Iris pigment epithelial cell (primary cell): ENCODE results near the gene BAIAP2.

Source experiments
- DNase-seq: peaks from one replicate; pipeline ENCODE4 v3.0.0-alpha.2; 2011; ENCODE audit warnings: low read depth

BAIAP2 gene

DNA sequence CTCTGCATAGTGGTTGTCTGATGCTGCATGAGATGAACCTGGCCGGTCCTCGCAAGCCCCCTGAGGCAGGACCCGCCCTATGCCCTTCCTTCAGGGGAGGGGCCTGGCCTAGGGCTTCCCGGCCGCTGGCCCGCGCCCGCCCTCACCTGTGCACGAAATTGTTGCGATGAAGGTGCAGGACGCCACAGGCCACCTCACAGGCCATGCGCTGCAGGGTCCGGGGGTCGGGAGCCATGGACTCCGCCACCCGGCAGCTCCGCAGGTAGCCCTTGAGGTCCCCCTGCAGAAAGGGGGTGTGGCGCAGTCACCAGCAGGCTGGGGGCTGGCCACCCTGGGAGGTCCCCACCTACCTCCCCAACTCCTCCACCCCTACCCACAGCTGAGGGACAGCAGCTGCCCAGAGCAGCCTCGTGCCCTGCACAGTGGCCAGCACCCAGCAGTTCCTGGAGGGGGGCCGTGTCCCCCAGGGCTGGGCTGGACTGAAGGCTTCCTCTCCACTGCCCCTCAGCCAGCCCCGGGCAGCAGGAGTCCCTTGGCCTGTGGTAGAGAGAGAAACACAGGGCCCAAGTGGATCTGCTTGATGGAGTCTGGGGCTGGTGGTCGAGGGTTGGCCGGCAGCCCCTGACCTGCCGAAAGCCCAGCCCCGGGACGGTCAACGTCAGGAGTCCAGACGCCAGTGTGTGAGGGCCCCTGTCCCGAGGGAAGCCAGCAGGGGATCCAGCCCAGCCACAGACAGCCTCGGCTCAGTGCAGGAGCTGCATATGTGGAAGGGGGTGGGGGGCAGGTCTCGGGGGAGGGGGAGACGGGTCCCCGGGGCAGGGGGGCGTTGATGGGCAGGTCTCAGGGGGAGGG lies 91.6 kb downstream of the BAIAP2 start:
- DNase-seq = no peak

- no peak for DNase-seq
These were observed 92.1 kb downstream of the BAIAP2 start for GRCh38 chr17:81127133-81127455.

- no peak for DNase-seq
These were observed 92.7 kb downstream of the BAIAP2 start for GRCh38 chr17:81127526-81128177.

DNA sequence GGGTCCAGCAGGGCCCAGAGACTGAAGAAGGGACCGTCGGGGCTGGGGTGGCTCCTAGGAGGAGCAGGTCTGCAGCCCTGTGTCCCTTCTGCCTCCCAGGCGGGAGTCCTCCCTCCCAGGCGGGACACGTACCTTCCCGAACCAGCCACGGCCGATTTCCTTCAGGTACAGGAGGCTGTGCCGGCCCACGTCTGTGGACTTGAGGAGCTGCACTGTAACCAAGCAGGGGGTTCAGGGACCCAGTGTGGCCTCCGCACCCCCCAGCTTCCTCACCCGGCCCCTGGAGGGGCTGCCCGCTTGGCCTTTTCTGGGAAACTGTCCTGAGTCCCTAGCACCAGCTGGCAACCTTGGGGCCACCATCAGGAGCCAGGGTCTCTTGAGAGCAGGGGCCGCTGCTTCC lies 93.4 kb downstream of the BAIAP2 start:
- DNase-seq = no peak

DNA sequence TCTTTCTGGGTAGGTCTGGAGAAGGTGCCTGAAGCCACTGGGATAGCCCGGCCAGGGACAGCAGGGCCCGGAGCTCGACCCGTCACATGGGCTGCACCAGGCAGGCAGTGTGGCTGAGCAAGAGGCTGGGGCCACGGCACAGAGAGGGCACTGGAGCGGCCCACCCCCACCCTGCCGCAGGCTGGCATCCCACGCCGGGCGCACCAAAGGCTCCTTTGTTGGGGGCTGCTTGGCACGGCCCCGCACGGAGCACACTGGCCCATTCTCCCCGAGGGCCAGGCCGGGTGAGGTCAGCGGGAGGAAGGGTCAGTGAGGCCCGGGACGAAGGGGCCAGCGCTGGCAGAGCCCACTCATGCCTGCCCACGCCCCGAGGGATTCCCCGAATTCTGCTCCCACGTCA lies 93.8 kb downstream of the BAIAP2 start:
- no peak for DNase-seq

- no peak for DNase-seq
These were observed 94.3 kb downstream of the BAIAP2 start for GRCh38 chr17:81129289-81129688.

DNA sequence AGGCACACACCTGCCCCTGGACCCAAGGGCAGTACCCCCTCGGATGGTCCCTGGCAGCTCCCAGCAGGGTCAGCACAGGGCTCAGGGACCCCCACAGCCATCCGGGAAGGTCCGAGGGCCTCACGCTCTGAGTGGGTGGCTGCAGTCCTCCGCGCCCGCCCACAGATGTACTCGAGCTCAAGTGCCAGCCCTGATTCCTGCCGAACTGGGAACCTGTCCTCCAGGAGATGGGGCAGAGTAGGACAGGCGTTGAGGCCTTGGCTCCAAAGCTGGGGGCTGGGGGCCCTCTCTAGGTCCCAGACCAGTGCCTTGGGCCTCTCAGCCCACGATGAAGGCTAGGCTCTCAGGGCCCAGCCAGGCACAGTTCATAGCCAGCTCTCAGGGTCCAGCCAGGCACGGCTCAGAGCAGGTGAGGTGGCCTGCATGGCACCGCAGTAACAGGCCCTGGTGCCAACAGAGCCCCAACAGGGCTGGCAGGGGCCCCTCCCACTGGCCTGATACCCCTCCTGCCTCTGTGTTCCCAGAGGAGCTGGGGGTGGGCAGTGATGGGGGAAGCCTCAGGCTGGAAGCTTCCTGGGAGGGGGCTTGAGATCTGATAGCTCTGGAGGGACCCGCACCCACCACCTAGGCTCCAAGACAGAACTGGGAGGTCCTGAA lies 94.9 kb downstream of the BAIAP2 start:
- DNase-seq = no peak

DNA sequence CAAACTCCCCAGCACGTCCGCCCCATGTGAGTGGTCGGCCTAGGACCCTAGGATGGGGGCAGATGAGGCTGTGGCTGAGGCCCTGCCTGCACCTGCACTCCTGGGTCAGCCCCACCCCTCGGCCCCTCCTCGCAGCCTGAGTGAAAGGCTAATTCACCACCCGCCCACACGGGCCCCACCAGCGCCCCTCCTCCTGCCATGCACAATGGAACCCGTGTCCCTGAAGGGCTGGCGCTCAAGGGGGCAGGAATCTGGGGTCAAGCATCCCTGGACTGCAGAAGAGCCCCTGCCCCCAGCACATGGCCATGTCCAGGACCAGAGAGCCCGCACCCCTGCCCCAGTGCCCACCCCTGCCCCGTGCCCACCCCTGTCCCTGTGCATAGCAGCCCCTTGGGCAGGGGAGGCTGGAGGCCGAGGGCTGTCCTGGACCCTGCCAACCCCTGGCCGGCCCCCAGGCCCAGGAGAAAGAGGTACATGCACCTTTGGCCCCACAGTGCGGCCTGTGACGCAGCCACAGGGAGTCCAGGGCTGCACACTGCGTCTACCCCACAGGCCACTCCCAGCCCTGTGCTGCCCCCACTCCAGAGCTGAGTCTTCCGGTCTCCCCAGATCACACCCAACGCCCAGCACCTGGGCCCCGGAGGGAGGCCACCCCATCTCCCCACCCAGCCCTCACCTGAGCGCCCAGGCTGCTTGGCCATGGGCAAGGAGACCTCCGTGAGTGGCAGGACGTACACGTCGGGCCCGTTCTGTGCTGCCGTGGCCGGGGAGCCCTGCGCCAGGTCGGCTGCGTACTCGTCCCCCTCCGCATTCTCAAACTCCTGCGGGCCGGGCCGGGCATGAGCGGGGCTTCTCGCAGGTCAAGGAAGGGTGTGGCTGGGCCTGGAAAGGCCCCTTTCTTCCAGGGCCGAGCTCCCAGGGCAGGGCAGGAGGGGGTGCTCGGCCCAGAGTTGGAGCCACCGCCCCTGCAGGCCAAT lies 95.7 kb downstream of the BAIAP2 start:
- DNase-seq = no peak

DNA sequence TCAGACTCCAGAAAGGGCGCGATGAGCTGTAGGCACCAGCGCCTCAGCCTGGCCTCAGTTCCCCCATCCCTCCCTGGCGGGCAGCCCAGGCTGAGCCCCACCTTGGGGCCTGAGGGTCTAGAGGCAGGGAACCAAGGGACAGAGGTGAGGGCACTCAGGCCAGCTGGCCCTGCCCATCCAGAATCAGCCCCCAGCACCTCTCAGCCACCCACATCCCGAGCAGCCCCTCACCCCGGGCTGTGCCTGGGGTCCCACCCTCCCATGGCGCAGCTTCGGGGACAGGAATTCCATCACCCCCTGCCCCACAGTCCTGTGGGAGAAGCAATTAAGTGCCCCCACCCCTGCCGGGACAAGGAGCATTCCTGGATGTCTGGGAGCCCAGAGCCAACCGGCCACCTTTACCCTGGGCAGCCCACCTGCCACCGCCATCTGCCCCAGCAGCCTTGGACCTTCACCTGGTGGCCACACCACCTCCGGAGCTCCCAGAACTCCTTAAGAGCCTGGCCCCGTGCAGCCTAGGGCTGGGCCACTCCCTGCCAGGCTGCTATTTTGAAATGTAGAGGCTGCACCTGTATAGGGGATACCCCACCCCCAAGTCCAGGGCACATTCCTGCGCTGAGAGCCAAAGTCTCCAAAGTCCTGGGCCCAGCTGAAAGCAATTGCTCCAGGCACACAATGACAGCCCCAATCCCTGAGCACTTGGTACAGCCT lies 96.7 kb downstream of the BAIAP2 start:
- no peak for DNase-seq

- no peak for DNase-seq
These were observed 97.2 kb downstream of the BAIAP2 start for GRCh38 chr17:81132197-81132540.

DNA sequence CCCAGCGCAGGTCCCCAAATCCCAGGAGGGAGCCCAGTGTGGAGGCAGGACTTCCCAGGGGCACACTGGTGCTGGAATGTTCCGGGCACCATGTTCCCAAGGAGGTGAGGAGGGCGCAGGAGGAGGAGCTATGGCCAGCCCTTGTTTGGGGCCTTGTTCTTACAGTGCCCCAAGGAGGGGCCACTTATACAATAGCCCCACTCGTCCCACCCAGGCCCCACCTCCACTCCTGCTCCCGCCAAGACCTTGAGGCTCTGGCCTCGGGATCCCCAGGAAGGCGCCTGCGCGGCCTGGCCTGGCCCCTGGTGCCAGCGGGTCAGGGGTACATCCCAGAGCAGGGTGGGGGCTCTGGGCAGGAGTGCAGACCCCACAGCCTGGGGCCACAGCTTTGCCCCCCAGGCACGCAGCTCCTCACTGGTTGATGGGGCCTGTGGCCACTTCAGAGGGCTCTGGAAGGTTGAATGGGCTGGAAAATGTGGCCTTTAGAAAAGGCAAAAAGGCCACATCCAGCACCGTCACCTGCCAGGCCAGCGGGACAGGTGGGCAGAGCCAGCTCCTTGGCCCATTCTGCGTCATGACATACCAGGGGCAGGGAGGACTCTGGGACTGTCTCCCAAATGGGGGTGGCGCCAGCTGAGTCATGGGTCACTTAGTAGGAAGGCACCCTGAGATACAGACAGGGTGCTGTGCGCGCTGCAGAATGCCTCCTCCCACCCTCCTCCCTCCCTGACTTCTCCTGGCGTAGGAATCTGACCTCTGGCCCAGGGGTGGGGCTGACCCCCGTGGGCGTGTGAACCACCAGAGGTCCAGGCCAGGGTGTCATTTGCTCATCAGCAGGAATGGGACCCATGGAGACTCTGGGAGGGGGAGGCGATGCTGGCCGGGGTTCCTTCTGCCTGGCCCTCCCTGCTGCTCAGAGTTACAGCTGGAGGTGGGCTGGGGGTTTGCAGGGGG lies 98.1 kb downstream of the BAIAP2 start:
- no peak for DNase-seq

GRCh38 chr17:81134064-81134781 lies 99.3 kb downstream of the BAIAP2 start:
- DNase-seq = no peak

- no peak for DNase-seq
These were observed 100.7 kb downstream of the BAIAP2 start for GRCh38 chr17:81135505-81136278.

GRCh38 chr17:81136366-81136765 lies 101.4 kb downstream of the BAIAP2 start:
- DNase-seq = no peak

GRCh38 chr17:81137248-81137647 lies 102.3 kb downstream of the BAIAP2 start:
- DNase-seq = no peak

GRCh38 chr17:81138083-81138482 lies 103.1 kb downstream of the BAIAP2 start:
- DNase-seq = no peak

GRCh38 chr17:81138500-81138899 lies 103.5 kb downstream of the BAIAP2 start:
- DNase-seq = no peak

- no peak for DNase-seq
These were observed 104.5 kb downstream of the BAIAP2 start for GRCh38 chr17:81139428-81139827.

DNA sequence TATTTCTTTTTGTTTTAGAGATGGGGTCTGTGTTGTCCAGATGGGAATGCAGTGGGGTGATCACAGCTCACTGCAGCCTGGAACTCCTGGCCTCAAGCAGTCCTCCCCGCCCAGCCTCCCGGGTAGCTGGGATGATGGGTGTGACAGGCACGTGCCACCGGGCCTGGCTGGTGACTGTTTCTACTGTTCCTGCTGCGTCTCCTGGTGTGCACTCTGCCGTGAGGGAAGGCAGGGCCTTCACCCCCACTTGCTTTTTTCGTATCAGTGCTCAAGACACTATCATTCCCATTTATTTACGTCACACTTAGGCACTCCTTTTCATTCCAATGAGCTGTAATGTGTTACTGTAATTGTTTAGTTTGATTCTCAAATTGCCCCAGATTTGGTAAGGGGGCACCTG lies 105.1 kb downstream of the BAIAP2 start:
- DNase-seq = no peak
